Stimulated activated CD4-positive, alpha-beta T cell treated with anti-CD3 and anti-CD28 coated beads, TNF-alpha, amount 100 ng/mL, for 1 hour (primary cell): ENCODE data around the gene ZNF440.

Experiments used
- DNase-seq, 3 donors: peaks; one replicate each; pipeline ENCODE4 v3.0.0-alpha.2; 2020; ENCODE audit warnings: low read depth in 3 of 3, low spot score in 1 of 3

The ZNF440 gene

DNA sequence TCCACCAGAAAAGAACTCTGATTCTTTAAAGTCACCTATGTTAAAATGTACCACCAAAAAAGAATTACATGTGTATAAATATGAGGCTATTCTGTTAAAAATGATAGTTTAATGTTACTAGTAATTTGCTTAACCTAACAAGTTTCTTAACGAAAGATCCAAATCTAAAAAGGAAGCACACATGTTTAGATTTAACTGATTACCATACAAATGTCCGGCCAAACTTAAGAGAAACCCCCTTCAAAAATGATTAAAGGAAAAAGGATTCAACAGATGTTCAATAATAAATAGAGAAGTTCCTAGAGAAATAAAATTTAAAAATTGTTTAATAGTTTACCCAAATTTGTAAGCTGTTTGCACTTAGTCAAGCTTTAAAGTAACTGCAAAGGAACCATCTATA, 68.5 kb downstream of the ZNF440 start:
- no peak for DNase-seq
